ENCODE results near the gene AOAH.

Gene AOAH

DNA sequence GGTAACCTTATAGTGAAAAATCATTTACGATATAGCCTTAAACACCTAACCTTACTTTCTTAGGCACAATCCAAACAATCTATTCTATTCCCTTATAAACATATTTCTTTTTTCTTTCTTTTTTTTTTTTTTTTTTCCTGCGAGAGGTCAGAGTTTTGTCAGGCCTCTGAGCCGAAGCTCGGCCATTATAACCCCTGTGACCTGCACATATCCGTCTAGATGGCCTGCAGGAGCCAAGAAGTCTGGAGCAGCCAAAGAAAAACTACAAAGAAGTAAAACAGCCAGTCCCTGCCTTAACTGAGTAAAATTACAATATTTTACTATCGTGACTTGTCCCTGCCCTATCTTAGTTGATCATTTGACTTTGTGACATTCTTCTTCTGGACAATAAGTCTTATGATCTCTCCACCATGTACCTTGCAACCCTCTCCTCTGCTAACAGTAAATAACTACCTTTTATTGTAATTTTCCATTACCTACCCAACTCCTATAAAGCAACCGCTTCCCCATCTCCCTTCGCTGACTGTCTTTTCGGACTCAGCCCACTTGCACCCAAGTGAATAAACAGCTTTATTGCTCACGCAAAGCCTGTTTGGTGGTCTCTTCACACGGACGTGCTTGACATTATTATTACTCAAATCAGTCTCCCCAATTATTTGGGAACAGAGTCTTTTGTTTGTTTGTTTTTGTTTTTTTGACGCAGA, 64.5 kb downstream of the AOAH start:
- Histone ChIP-seq H3K79me2 (ENCODE audit: insufficient read depth, low read length) (no peaks in the 10 kb centered on the region), H4K20me1 (ENCODE audit: insufficient read depth, low read length, poor library complexity, severe bottlenecking) (no peaks in the 10 kb centered on the region), H3F3A (ENCODE audit: low read depth) (no peaks in the 10 kb centered on the region), H3K9me2 (replicated peaks; ENCODE audit: low read depth, low read length) (no peaks in the 10 kb centered on the region), H3K4me2 (ENCODE audit: low read depth, low read length, poor library complexity, severe bottlenecking) (no peak overlapping the region), H3K36me3 (ENCODE audit: insufficient read depth, low read length) (0 out of 2 replicates have a peak, but pooled peaks cover 3% of the 10 kb centered on the region), H3K4me3 (ENCODE audit: low read length, poor library complexity, severe bottlenecking) (no peak overlapping the region), H2AFZ (ENCODE audit: low read length) (no peak overlapping the region), H3K27me3 (ENCODE audit: insufficient read depth, low read length, poor library complexity, severe bottlenecking) (no peaks in the 10 kb centered on the region), H3K9me3 (ENCODE audit: insufficient read depth, low read depth, low read length) (no peaks in the 10 kb centered on the region), H3K9ac (ENCODE audit: low read depth, low read length, poor library complexity, severe bottlenecking) (no peak overlapping the region), H3K4me1 (ENCODE audit: insufficient read depth, low read length, poor library complexity, severe bottlenecking) (no peaks in the 10 kb centered on the region)
- no peak for TF ChIP-seq EZH2phosphoT487 (IDR thresholded peaks at IDR 0.05; ENCODE audit: borderline replicate concordance)

DNA sequence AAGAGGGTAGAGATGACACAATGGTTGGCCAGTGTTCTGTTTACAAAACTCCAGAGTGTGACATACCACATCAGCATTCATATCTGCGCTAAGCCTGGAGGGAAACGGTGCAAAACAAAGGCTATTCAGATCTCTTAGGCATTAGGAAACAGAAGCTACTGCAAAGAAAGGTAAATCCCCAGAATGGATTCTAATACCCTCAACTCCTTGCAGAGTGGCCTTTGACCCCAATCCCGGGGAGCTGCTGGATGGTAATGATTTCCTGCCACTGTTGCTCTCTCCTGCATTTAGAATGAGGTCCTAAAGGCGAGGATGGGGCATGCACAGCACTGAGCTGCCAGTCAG, 65.2 kb downstream of the AOAH start:
- H3K36me3 ChIP-seq (ENCODE audit: insufficient read depth, low read length): no peaks in the 10 kb centered on the region
- TF ChIP-seq, protein P1, sequence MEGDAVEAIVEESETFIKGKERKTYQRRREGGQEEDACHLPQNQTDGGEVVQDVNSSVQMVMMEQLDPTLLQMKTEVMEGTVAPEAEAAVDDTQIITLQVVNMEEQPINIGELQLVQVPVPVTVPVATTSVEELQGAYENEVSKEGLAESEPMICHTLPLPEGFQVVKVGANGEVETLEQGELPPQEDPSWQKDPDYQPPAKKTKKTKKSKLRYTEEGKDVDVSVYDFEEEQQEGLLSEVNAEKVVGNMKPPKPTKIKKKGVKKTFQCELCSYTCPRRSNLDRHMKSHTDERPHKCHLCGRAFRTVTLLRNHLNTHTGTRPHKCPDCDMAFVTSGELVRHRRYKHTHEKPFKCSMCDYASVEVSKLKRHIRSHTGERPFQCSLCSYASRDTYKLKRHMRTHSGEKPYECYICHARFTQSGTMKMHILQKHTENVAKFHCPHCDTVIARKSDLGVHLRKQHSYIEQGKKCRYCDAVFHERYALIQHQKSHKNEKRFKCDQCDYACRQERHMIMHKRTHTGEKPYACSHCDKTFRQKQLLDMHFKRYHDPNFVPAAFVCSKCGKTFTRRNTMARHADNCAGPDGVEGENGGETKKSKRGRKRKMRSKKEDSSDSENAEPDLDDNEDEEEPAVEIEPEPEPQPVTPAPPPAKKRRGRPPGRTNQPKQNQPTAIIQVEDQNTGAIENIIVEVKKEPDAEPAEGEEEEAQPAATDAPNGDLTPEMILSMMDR (conservative IDR thresholded peaks at IDR 0.05; ENCODE audit: low read length): no peak
- no peak for TF ChIP-seq EZH2phosphoT487 (IDR thresholded peaks at IDR 0.05; ENCODE audit: borderline replicate concordance)
- no peaks in the 10 kb centered on the region for H4K20me1 ChIP-seq (ENCODE audit: insufficient read depth, low read length, poor library complexity, severe bottlenecking)
- no peaks in the 10 kb centered on the region for H3K9me2 ChIP-seq (replicated peaks; ENCODE audit: low read depth, low read length)
- no peak overlapping the region for H3K9ac ChIP-seq (ENCODE audit: low read depth, low read length, poor library complexity, severe bottlenecking)
- no peaks in the 10 kb centered on the region for H3K9me3 ChIP-seq (ENCODE audit: insufficient read depth, low read depth, low read length)
- no peaks in the 10 kb centered on the region for H3K4me1 ChIP-seq (ENCODE audit: insufficient read depth, low read length, poor library complexity, severe bottlenecking)
- no peaks in the 10 kb centered on the region for H3F3A ChIP-seq (ENCODE audit: low read depth)
- no peak overlapping the region for H2AFZ ChIP-seq (ENCODE audit: low read length)
- H3K4me2 ChIP-seq (ENCODE audit: low read depth, low read length, poor library complexity, severe bottlenecking): no peak overlapping the region
- H3K4me3 ChIP-seq (ENCODE audit: low read length, poor library complexity, severe bottlenecking): no peak overlapping the region
- H3K27me3 ChIP-seq (ENCODE audit: insufficient read depth, low read length, poor library complexity, severe bottlenecking): no peaks in the 10 kb centered on the region
- H3K79me2 ChIP-seq (ENCODE audit: insufficient read depth, low read length): no peaks in the 10 kb centered on the region

DNA sequence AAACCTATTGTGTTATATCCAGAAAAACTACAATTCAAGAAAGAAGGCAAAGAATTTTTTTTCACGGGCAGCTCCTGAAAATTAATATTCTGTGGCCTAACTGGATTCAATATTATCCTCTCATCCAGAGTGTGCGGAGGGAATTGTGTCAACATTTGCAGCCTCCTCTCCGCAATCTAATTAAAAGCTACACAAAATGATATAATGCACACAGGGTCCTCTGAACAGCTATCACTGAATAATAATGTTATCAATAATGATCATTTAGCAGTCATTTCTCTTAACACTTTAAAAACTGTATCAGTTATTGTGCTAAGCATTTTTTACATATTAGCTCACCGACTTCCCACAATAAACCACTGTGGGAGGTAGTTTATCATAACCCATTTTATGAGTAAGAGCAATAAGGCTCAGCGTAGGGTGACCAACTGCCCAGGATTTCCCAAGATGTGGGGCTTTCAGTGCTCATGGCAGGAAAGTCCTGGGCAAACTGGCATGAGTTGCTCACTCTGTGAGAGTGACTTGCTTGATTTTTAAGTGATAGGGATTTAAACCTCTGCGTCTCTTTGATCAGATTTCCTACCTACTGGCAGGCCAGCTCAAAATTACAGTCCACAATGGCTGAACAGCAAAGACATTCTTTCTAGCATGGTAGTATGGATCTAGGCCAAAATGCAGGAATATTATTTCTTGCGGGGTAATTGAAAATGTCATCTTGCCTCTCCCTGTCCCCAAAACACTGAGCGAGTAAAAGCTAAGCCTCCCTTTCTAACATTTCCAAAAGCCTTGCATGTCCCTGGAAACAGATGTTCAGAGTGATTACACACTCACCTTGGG, 65.7 kb downstream of the AOAH start:
- H3K9me3 ChIP-seq (ENCODE audit: insufficient read depth, low read depth, low read length): no peaks in the 10 kb centered on the region
- no peak overlapping the region for H2AFZ ChIP-seq (ENCODE audit: low read length)
- H3K36me3 ChIP-seq (ENCODE audit: insufficient read depth, low read length): no peaks in the 10 kb centered on the region
- no peaks in the 10 kb centered on the region for H3K27me3 ChIP-seq (ENCODE audit: insufficient read depth, low read length, poor library complexity, severe bottlenecking)
- no peaks in the 10 kb centered on the region for H3F3A ChIP-seq (ENCODE audit: low read depth)
- no peaks in the 10 kb centered on the region for H4K20me1 ChIP-seq (ENCODE audit: insufficient read depth, low read length, poor library complexity, severe bottlenecking)
- no peak overlapping the region for H3K4me2 ChIP-seq (ENCODE audit: low read depth, low read length, poor library complexity, severe bottlenecking)
- TF ChIP-seq, protein P1 (conservative IDR thresholded peaks at IDR 0.05; ENCODE audit: low read length): no peak
- no peak for TF ChIP-seq EZH2phosphoT487 (IDR thresholded peaks at IDR 0.05; ENCODE audit: borderline replicate concordance)
- no peak overlapping the region for H3K4me3 ChIP-seq (ENCODE audit: low read length, poor library complexity, severe bottlenecking)
- H3K4me1 ChIP-seq (ENCODE audit: insufficient read depth, low read length, poor library complexity, severe bottlenecking): no peaks in the 10 kb centered on the region
- no peaks in the 10 kb centered on the region for H3K9me2 ChIP-seq (replicated peaks; ENCODE audit: low read depth, low read length)
- no peaks in the 10 kb centered on the region for H3K79me2 ChIP-seq (ENCODE audit: insufficient read depth, low read length)
- H3K9ac ChIP-seq (ENCODE audit: low read depth, low read length, poor library complexity, severe bottlenecking): no peak overlapping the region

Measured in Loucy (cell line).